GM23338 (cell line): ENCODE data around the gene EPHA6. TPM values are rescaled to one million over a fixed set of nuclear protein-coding genes. Genes with fewer than 3 reads are reported as not detected.

Source experiments
- ATAC-seq: fragments of 200-7000 bp; cut with Tn5 transposase; 3 replicates; pipeline ENCODE4 v1.9.1; 2020
- DNase-seq: peaks from one replicate; pipeline ENCODE4 v3.0.0-alpha.2; 2015; ENCODE audit warnings: low spot score
- H2AFZ ChIP-seq: fragments of 200-600 bp; sonication (generic); 2 replicates; pipeline ENCODE4 v1.8.0; 2016; ENCODE audit warnings: antibody characterized with exemption, mild to moderate bottlenecking, moderate library complexity
- H3F3A ChIP-seq: fragments of 200-600 bp; sonication (generic); replicated peaks from 2 replicates; pipeline ENCODE4 v1.8.0; 2017; ENCODE audit warnings: antibody characterized with exemption, mixed run types, low read depth
- H3K27ac ChIP-seq: fragments of 200-600 bp; sonication (generic); 2 replicates; pipeline ENCODE4 v1.6.1; 2016; ENCODE audit warnings: low read depth
- H3K27me3 ChIP-seq: fragments of 200-600 bp; sonication (generic); 2 replicates; pipeline ENCODE4 v1.8.0; 2016; ENCODE audit warnings: mild to moderate bottlenecking, mixed run types, moderate library complexity; ENCODE audit not compliant: insufficient read depth
- H3K36me3 ChIP-seq: fragments of 200-600 bp; sonication (generic); 2 replicates; pipeline ENCODE4 v1.8.0; 2016; ENCODE audit warnings: mild to moderate bottlenecking; ENCODE audit not compliant: insufficient read depth
- H3K4me1 ChIP-seq: fragments of 200-600 bp; sonication (generic); 2 replicates; pipeline ENCODE4 v1.8.0; 2016; ENCODE audit warnings: mild to moderate bottlenecking, moderate library complexity; ENCODE audit not compliant: insufficient read depth
- H3K4me2 ChIP-seq: fragments of 200-600 bp; sonication (generic); 2 replicates; pipeline ENCODE4 v1.7.1; 2017; ENCODE audit warnings: mixed run types
- H3K4me3 ChIP-seq: fragments of 200-600 bp; sonication (generic); 2 replicates; pipeline ENCODE4 v1.6.1; 2016; ENCODE audit warnings: mixed run types
- H3K79me2 ChIP-seq: fragments of 200-600 bp; sonication (generic); replicated peaks from 2 replicates; pipeline ENCODE4 v1.8.0; 2017; ENCODE audit warnings: mild to moderate bottlenecking; ENCODE audit not compliant: insufficient read depth
- H3K9me2 ChIP-seq: fragments of 200-600 bp; sonication (generic); 2 replicates; pipeline ENCODE4 v1.8.0; 2017; ENCODE audit not compliant: insufficient read depth
- H4K20me1 ChIP-seq: fragments of 200-600 bp; sonication (generic); replicated peaks from 2 replicates; pipeline ENCODE4 v1.8.0; 2017; ENCODE audit warnings: mild to moderate bottlenecking; ENCODE audit not compliant: insufficient read depth
- H3K27ac Mint-ChIP-seq: 2 replicates; pipeline ENCODE4 v1.8.0; 2020; ENCODE audit warnings: inconsistent platforms, mild to moderate bottlenecking, moderate library complexity, mixed read lengths
- H3K27me3 Mint-ChIP-seq: 3 replicates; pipeline ENCODE4 v1.8.0; 2022; ENCODE audit warnings: low read depth, mild to moderate bottlenecking, moderate library complexity, mixed read lengths, inconsistent platforms; ENCODE audit not compliant: insufficient read depth, poor library complexity
- H3K36me3 Mint-ChIP-seq: 3 replicates; pipeline ENCODE4 v1.8.0; 2021; ENCODE audit warnings: low read depth, mild to moderate bottlenecking, inconsistent platforms, moderate library complexity, mixed read lengths
- H3K4me1 Mint-ChIP-seq: 3 replicates; pipeline ENCODE4 v1.8.0; 2020; ENCODE audit warnings: mild to moderate bottlenecking, inconsistent platforms, mixed read lengths
- H3K4me3 Mint-ChIP-seq: 3 replicates; pipeline ENCODE4 v1.8.0; 2021; ENCODE audit warnings: moderate library complexity, mild to moderate bottlenecking, inconsistent platforms, mixed read lengths
- H3K9me3 Mint-ChIP-seq: 3 replicates; pipeline ENCODE4 v1.8.0; 2020; ENCODE audit warnings: moderate library complexity, mild to moderate bottlenecking, inconsistent platforms, mixed read lengths
- EZH2 ChIP-seq: fragments of 200-600 bp; sonication (generic); IDR thresholded peaks from one replicate; pipeline ENCODE4 v1.8.0; 2017; ENCODE audit warnings: antibody characterized with exemption, mild to moderate bottlenecking, low read depth; ENCODE audit not compliant: unreplicated experiment
- EZH2phosphoT487 ChIP-seq: fragments of 200-600 bp; sonication (generic); IDR thresholded peaks from one replicate; pipeline ENCODE4 v1.8.1; 2018; ENCODE audit warnings: antibody characterized with exemption; ENCODE audit not compliant: unreplicated experiment
- JUNB ChIP-seq: IDR thresholded peaks from one replicate; pipeline ENCODE4 v1.6.1; 2016; ENCODE audit warnings: antibody characterized with exemption; ENCODE audit not compliant: unreplicated experiment
- NANOG ChIP-seq: IDR thresholded peaks from 2 replicates; pipeline ENCODE4 v1.6.1; 2016; ENCODE audit warnings: antibody characterized with exemption, borderline replicate concordance
- POLR2AphosphoS5 ChIP-seq: IDR thresholded peaks from 2 replicates; pipeline ENCODE4 v1.6.1; 2016; ENCODE audit warnings: antibody characterized with exemption, low read depth
- STAT1 ChIP-seq: IDR thresholded peaks from one replicate; pipeline ENCODE4 v1.6.1; 2016; ENCODE audit warnings: antibody characterized with exemption; ENCODE audit not compliant: unreplicated experiment
- ZNF331 ChIP-seq: fragments of 250-450 bp; sonication (Bioruptor Pico); IDR thresholded peaks from 2 replicates; pipeline ENCODE4 v1.5.0; 2020; ENCODE audit warnings: low read depth, mild to moderate bottlenecking, moderate library complexity
- ZNF462 ChIP-seq: fragments of 250-450 bp; sonication (Bioruptor Pico); IDR thresholded peaks from 2 replicates; pipeline ENCODE4 v1.5.0; 2020; ENCODE audit warnings: mild to moderate bottlenecking, moderate library complexity
- polyA plus RNA-seq: library from polyadenylated mRNA; unstranded; fragments of >200 nt; fragmentation: Nextera tagmentation; extraction: Ambion mirVana; gene quantifications from 2 replicates; pipeline ENCODE4 v1.2.1, GENCODE V29; 2016
- total RNA-seq: library from RNA; depleted of rRNA; stranded (reverse); fragments of >200 nt; shearing (Covaris generic); gene quantifications from 2 replicates; pipeline ENCODE4 v1.2.3, GENCODE V29; 2014

Gene EPHA6
- total and polyA plus RNA-seq, 2 experiments from 2014 or later = 0.37 to 2.6 TPM

GRCh38 chr3:97059168-97059567 lies 244.8 kb downstream of the EPHA6 start (continued):
- no peak for TF ChIP-seq ZNF462
- TF ChIP-seq ZNF331 = no peak
- TF ChIP-seq EZH2 = no peak
- no peak for TF ChIP-seq POLR2AphosphoS5
- TF ChIP-seq JUNB = no peak
- no peak for TF ChIP-seq STAT1

GRCh38 chr3:97066531-97066930 lies 252.1 kb downstream of the EPHA6 start:
- H3K27ac ChIP-seq = no peak overlapping the region
- H3K27me3 Mint-ChIP-seq = no peaks in the 10 kb centered on the region
- no peaks in the 10 kb centered on the region for H3F3A ChIP-seq
- no peak overlapping the region for H3K27ac Mint-ChIP-seq
- no peaks in the 10 kb centered on the region for H3K4me1 Mint-ChIP-seq
- no peaks in the 10 kb centered on the region for H3K79me2 ChIP-seq
- no peak overlapping the region for H2AFZ ChIP-seq
- H3K9me2 ChIP-seq = no peaks in the 10 kb centered on the region
- H3K36me3 ChIP-seq = no peaks in the 10 kb centered on the region
- ATAC-seq (no peak), DNase-seq (no peak)
- no peaks in the 10 kb centered on the region for H4K20me1 ChIP-seq
- H3K4me3 Mint-ChIP-seq = no peak overlapping the region
- H3K4me3 ChIP-seq = no peak overlapping the region
- H3K4me1 ChIP-seq = no peaks in the 10 kb centered on the region
- H3K27me3 ChIP-seq = no peaks in the 10 kb centered on the region
- peaks cover 4% of the 10 kb centered on the region; the same call in 2 of the 3 replicates for H3K9me3 Mint-ChIP-seq
- H3K4me2 ChIP-seq = no peak overlapping the region
- H3K36me3 Mint-ChIP-seq = peaks cover under 1% of the 10 kb centered on the region; the same call in 1 of the 3 replicates
- TF ChIP-seq EZH2phosphoT487 (no peak), ZNF462 (no peak), NANOG (no peak), EZH2 (no peak)
